NCI-H2029 (cell line): Measurements from ENCODE around the gene SIK2.
A peak's percentile ranks its signal among the peaks of the same experiment; 100 is the strongest.
"Not testable (repeated sequence)": the region's sequence is repeated elsewhere in the genome, so short reads cannot be mapped to it uniquely, and the experiment has no call there.

Experiments
- DNase-seq: peaks from one replicate; lab custom pipeline; 2025; lab: John Stamatoyannopoulos, UW

Gene SIK2

GRCh38 chr11:111699579-111700156, 97.4 kb downstream of the SIK2 start:
- DNase-seq, result no peak

DNA sequence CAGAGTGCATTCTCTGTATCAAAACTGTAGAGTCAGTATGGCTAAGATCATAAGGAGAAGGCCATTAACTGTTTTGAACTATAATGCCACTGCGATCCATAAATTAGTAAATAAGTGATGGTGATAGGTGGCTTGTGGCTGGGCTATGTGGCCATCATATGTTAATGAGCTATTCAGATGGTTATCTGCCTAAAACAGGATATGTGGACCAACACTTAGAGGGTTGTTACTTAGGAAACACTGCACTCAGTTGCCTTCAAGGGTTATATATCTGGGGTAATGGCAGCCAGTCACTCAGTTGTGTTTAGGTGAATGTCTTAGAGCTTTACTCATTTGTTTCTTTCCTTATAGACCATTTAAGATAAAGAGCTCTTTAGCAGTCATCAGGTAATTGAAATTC, 97.9 kb downstream of the SIK2 start:
- no peak for DNase-seq

DNA sequence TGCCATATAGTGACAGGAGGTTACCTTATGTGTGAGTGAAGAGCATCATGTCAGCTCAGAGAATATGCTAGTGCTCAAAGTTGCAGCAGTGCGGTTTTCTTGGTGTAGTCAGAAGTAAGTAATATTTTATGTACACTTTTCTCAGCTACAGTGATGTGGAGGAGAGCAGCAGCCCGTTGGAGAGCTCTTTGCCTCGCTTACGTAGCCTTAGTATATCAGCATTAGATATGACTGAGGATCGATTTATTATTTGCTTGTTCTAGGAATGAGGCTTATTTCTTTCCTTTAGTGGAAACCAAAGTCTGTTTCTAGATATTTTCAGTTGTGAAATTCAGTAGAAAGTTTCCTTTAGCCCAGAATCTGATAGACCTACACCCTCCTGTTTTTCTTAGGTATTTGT, 100.4 kb downstream of the SIK2 start:
- no peak for DNase-seq

GRCh38 chr11:111703576-111703975, 101.3 kb downstream of the SIK2 start:
- no peak for DNase-seq

DNA sequence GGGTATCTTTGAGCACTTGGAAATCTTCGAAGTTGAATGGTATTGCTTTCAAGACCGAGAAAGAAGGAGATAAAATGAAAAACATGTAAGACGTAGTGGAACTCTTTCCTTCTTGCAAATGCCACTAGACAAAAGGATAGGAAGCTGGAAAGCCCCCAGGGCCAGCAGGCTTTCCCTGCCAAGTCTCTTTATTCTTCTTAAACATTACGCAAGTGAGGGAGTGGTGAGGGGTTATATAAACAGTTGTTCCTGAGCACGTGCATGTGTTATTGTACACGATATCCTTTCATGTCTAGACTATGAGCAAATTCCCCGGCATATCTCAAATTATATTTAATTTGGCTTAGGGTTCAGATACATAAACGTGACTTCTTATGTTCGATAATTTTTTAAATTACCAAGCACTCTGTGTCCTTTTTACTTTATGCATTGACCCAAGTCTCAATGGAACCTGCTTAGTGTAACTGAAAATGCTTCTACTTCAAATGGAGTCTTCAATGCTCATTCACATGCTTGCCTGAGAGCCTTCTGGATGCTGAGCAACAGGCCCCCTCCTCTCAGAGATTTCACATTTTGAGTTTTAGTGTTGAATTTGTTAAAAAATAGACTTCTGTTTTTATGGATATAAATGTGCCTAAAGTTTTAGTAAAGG, 104.9 kb downstream of the SIK2 start:
- DNase-seq, result no peak

- no peak for DNase-seq
These were observed 105.4 kb downstream of the SIK2 start for GRCh38 chr11:111707691-111708067.

- no peak for DNase-seq
These were observed 112.3 kb downstream of the SIK2 start for GRCh38 chr11:111714522-111714921.

DNA sequence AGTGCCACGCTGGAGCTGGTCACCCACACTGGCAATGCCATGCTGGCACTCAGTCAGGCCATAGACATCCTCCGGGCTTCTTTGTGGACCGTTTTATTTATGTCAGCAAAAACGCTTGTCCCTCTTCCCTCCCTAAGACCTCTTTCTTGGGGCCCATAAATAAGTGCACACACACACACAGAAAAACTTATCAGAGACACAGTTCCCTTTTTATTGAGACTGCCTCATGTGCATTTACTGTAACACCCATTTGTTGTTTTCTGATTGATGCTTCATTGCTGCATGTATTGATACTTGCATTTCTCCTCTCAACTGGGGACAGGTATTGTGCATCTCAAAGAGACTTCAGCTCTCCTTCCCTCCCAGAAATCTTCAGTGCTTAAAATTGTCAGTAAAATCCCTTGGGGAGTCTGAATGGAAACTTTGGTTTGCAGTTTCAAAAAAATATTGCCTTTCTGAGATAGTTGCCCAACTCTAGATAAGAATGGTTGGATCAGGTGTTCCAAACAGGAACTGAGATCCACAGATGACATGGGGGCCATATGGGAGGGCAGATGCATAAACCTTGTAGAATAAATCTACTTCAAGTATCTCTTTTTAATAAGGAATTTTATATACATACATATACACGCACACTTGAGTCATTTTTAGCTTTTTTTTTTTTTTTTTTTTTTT, 113.0 kb downstream of the SIK2 start:
- DNase-seq, result no peak

DNA sequence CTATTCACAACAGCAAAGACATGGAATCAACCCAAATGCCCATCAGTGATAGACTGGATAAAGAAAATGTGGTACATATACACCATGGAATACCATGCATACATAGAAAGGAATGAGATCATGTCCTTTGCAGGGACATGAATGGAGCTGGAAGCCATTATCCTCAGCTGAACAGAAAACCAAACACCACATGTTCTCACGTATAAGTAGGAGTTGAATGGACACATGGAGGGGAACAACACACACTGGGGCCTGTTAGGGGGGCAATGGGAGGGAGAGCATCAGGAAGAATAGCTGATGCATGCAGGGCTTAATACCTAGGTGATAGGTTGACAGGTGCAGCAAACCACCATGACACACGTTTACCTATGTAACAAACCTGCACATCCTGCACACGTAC, 115.4 kb downstream of the SIK2 start:
- not testable (repeated sequence) for DNase-seq

DNA sequence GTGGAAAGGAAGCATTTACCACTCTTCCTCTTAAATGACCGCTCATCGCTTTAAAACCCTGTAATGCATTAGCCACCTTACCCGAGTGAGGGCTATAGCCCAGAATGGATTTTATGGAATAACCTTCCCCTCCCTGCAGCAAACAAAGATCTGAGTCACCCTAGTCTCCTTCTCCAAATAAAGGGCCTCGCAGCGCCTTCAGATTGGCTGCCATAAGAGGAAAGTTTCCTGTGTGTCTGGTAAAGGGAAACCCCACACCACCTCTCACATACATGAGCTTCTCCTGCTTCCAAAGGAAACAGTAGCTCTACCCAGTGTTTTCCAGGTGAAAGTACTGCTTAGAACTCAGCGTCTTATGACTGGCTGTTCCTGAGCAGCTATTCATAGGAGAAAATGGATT, 116.2 kb downstream of the SIK2 start:
- DNase-seq, result no peak

DNA sequence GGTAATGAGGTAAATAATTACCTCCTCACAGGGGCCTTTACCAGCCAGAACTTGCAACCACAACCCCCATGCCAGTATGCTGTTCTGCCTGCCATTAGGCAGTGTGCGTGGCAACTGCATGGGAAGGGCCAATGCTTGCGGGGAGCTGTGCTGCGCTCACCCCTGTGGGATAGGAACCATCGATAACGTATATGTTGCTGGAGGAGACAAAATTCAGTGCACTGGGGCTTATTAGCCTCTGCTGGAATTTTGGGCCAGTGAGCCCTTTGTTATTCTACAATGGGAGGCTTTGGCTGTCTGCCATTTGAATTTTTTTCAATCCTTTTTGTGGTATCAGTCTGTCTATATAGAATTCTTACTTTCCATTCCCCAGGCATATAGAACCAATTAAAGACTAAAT, 116.6 kb downstream of the SIK2 start:
- DNase-seq, result no peak

GRCh38 chr11:111719379-111719778, 117.1 kb downstream of the SIK2 start:
- DNase-seq, result no peak

- DNase-seq, result no peak
These were observed 118.7 kb downstream of the SIK2 start for GRCh38 chr11:111720801-111721494.

DNA sequence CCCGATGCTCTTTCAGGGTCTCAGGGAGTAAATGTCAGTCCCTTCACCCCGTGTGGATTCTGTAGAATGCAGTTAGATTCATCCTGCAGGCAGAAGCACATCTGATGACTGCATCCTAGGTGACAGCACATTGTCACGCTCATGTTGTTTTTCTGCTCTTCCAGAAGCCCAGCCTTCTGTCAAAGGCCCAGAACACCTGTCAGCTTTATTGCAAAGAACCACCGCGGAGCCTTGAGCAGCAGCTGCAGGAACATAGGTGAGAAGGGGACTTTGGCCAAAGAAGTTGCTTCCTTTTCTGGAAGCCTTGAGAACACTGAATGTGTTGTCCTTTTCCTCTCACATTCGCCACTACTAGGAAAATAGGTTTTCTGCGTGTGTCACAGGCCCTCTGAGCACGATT, 120.3 kb downstream of the SIK2 start:
- no peak for DNase-seq

DNA sequence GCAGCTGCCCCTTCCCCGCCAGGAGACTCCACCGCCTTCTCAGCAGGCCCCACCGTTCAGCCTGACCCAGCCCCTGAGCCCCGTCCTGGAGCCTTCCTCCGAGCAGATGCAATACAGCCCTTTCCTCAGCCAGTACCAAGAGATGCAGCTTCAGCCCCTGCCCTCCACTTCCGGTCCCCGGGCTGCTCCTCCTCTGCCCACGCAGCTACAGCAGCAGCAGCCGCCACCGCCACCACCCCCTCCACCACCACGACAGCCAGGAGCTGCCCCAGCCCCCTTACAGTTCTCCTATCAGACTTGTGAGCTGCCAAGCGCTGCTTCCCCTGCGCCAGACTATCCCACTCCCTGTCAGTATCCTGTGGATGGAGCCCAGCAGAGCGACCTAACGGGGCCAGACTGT, 121.3 kb downstream of the SIK2 start:
- DNase-seq, result no peak

- DNase-seq, result no peak
These were observed 122.4 kb downstream of the SIK2 start for GRCh38 chr11:111724615-111725129.

DNA sequence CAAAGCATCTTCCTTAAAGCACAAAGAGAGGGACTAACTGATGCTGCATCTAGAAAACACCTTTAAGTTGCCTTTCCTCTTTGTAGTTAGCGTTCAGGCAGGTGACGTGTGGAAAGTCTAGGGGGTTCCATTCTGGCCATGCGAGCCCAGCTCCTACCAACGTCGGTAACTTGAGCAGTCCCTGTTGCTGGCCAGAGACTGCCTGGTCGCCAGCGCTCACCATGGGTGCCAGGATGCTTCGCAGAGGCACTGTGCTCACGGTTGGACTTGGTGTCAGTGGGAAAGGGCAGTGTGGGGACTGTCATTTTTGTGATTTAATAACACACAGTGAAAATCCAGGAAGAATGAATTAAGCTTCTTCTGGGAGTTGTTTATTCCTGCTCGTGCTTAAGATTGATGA, 123.4 kb downstream of the SIK2 start:
- no peak for DNase-seq

GRCh38 chr11:111726301-111726713, 124.1 kb downstream of the SIK2 start:
- no peak for DNase-seq

- DNase-seq, result no peak
These were observed 125.2 kb downstream of the SIK2 start for GRCh38 chr11:111727431-111727830.

- DNase-seq, result peak; percentile 37
These were observed 127.0 kb downstream of the SIK2 start for GRCh38 chr11:111729071-111729830.

GRCh38 chr11:111729831-111730311, 127.6 kb downstream of the SIK2 start:
- DNase-seq, result no peak
